Gastrocnemius medialis (tissue), 4 donors: ENCODE measurements around the gene LPAR3. TPM values are rescaled to one million over a fixed set of nuclear protein-coding genes. Genes with fewer than 3 reads are reported as not detected.

Experiments used
- ATAC-seq, 2 donors: fragments of 150-250 bp; one replicate each; pipeline ENCODE4 v1.9.1; 2016
- DNase-seq, 2 donors: peaks; one replicate each; pipeline ENCODE4 v3.0.0-alpha.2; 2019
- H3K27ac ChIP-seq, 4 donors: fragments of 200-600 bp; sonication (generic); 1 replicate in 1 of 4; 2 replicates in 3 of 4; pipeline ENCODE4 v1.5.1; 2016 to 2018; ENCODE audit warnings: mild to moderate bottlenecking in 2 of 4, moderate library complexity in 1 of 4
- H3K27me3 ChIP-seq, 3 donors: fragments of 200-600 bp; sonication (generic) in 2 of 3; 1 replicate in 1 of 3; 2 replicates in 2 of 3; pipeline versions ENCODE4 v1.5.1 to v1.6.0; 2016 to 2019; ENCODE audit warnings: mild to moderate bottlenecking in 1 of 3, moderate library complexity in 1 of 3
- H3K36me3 ChIP-seq, 2 donors: fragments of 200-600 bp; sonication (generic) in 1 of 2; one replicate each; pipeline ENCODE4 v1.5.1; 2017 to 2018
- H3K4me1 ChIP-seq, 2 donors: fragments of 200-600 bp; sonication (generic) in 1 of 2; one replicate each; pipeline ENCODE4 v1.5.1; 2016 to 2017; ENCODE audit warnings: mild to moderate bottlenecking in 2 of 2
- H3K4me3 ChIP-seq, 4 donors: fragments of 200-600 bp; sonication (generic) in 3 of 4; 1 replicate in 1 of 4; 2 replicates in 3 of 4; pipeline ENCODE4 v1.5.1; 2016 to 2019; ENCODE audit warnings: mild to moderate bottlenecking in 2 of 4
- H3K9me3 ChIP-seq, 3 donors: fragments of 200-600 bp; sonication (generic) in 2 of 3; 1 replicate in 1 of 3; 2 replicates in 2 of 3; pipeline ENCODE4 v1.5.1; 2016 to 2019
- POLR2A ChIP-seq, 2 donors: fragments of 450-650 bp; IDR thresholded peaks; one replicate each; pipeline ENCODE4 v1.6.1; 2017; ENCODE audit warnings: antibody characterized with exemption in 2 of 2, mild to moderate bottlenecking in 2 of 2, moderate library complexity in 2 of 2
- in situ Hi-C, 4 donors: fragments of 200-750 bp; cut with MboI; loops; one replicate each; pipeline versions ENCODE4 v1.15.0 to v1.8.0; 2017; ENCODE audit warnings: low sequenced_read_pairs in 4 of 4
- intact Hi-C: fragments of 100-400 bp; cut with DNase I; formaldehyde crosslinking; loops from one replicate; pipeline ENCODE4 v1.15.1; 2023; ENCODE audit warnings: low total_unique reads
- total RNA-seq, 4 donors: library from RNA; depleted of rRNA; stranded (reverse); fragments of >200 nt; gene quantifications; one replicate each; pipeline versions ENCODE4 v1.1.0 to v1.2.3, GENCODE V29; 2016
- TF ChIP-seq, protein P1 (sequence below), 5 experiments: fragments of 450-650 bp in 3 of 5; fragments of 200-600 bp in 2 of 5; sonication (generic) in 2 of 5; IDR thresholded peaks in 4 of 5; conservative IDR thresholded peaks in 1 of 5; 1 replicate in 4 of 5; 2 replicates in 1 of 5; pipeline ENCODE4 v1.5.1; 2016 to 2019; ENCODE audit warnings: antibody characterized with exemption in 5 of 5, mild to moderate bottlenecking in 3 of 5, moderate library complexity in 3 of 5

Gene LPAR3
- total RNA-seq, 4 donors from 2014 or later: not detected

DNA sequence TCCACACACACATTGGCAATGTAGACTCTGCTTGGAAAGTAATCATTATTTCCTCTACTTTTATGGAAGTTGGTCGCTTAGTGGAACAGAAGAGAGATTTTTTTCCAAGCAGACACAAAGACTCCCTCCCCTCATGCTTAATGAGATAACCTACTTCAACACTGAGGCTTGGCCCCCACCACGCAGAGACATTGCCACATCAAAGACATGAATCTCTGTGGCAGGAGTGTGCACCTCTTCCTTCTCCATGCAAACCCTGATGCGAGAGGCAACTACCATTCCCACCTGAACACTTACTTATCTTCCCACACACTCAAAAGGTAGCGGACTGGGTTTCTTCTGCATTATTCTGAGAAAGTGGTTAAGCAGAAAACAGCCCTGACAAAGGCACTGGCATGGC is 37.3 kb upstream of the LPAR3 start:
- TF ChIP-seq POLR2A (IDR thresholded peaks at IDR 0.05): no peak
- TF ChIP-seq, protein P1, sequence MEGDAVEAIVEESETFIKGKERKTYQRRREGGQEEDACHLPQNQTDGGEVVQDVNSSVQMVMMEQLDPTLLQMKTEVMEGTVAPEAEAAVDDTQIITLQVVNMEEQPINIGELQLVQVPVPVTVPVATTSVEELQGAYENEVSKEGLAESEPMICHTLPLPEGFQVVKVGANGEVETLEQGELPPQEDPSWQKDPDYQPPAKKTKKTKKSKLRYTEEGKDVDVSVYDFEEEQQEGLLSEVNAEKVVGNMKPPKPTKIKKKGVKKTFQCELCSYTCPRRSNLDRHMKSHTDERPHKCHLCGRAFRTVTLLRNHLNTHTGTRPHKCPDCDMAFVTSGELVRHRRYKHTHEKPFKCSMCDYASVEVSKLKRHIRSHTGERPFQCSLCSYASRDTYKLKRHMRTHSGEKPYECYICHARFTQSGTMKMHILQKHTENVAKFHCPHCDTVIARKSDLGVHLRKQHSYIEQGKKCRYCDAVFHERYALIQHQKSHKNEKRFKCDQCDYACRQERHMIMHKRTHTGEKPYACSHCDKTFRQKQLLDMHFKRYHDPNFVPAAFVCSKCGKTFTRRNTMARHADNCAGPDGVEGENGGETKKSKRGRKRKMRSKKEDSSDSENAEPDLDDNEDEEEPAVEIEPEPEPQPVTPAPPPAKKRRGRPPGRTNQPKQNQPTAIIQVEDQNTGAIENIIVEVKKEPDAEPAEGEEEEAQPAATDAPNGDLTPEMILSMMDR (IDR thresholded peaks at IDR 0.05 in 4 of 5, conservative IDR thresholded peaks at IDR 0.05 in 1 of 5): no peak
- no peaks in the 10 kb centered on the region for H3K4me1 ChIP-seq
- DNase-seq (no peak), ATAC-seq (no peak)
- H3K36me3 ChIP-seq: no peaks in the 10 kb centered on the region
- no peaks in the 10 kb centered on the region for H3K9me3 ChIP-seq
- no peak overlapping the region for H3K4me3 ChIP-seq
- no peaks in the 10 kb centered on the region for H3K27me3 ChIP-seq
- no peak overlapping the region for H3K27ac ChIP-seq
- in situ Hi-C loops: no loop called here
- intact Hi-C loops: no loop called here

DNA sequence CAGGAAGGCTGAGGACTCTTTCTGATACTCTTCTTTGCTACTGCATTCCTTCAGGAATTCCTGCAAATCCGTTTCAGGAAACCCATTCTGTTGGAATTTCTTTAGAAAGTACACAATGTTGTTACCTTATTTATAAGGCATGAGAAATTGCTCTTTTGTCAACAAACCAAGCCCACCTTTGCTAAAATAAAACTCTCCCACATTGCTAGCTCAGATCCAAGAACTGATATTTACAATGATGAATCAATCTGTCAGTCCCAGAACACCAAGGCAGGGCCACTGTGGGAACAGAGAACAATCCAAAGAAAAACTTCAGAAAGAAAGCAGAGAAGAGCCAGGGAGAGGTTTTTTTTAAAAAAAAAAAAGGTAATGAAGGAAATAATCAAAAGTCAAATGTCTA is 36.6 kb upstream of the LPAR3 start:
- no peaks in the 10 kb centered on the region for H3K27me3 ChIP-seq
- DNase-seq (no peak), ATAC-seq (no peak)
- no peak overlapping the region for H3K4me3 ChIP-seq
- H3K4me1 ChIP-seq: no peaks in the 10 kb centered on the region
- no peak overlapping the region for H3K27ac ChIP-seq
- intact Hi-C loops: no loop called here
- H3K36me3 ChIP-seq: no peaks in the 10 kb centered on the region
- no peaks in the 10 kb centered on the region for H3K9me3 ChIP-seq
- in situ Hi-C loops: no loop called here
- TF ChIP-seq, protein P1 (IDR thresholded peaks at IDR 0.05 in 4 of 5, conservative IDR thresholded peaks at IDR 0.05 in 1 of 5): no peak
- no peak for TF ChIP-seq POLR2A (IDR thresholded peaks at IDR 0.05)

DNA sequence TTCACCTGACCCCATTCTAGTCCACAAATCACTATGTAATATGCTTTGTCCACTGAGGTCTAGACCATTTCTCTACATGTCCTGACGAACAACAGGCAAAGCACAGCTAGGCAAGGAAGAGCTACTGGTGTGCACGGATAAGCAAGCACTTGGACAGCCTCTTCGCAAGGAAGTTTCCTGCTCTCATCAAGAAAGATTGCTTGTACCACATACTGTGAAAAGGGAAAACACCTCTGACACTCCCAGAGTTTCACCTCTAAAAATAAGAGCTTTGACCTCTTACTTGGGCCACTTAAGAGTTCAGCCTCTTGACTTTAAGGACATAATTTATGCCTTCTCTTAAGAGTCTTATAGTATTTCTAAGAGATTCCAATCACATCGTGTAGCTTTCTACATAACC is 36.0 kb upstream of the LPAR3 start:
- no peaks in the 10 kb centered on the region for H3K9me3 ChIP-seq
- no peaks in the 10 kb centered on the region for H3K36me3 ChIP-seq
- intact Hi-C loops: no loop called here
- TF ChIP-seq, protein P1 (IDR thresholded peaks at IDR 0.05 in 4 of 5, conservative IDR thresholded peaks at IDR 0.05 in 1 of 5): no peak
- TF ChIP-seq POLR2A (IDR thresholded peaks at IDR 0.05): no peak
- in situ Hi-C loops: no loop called here
- ATAC-seq (no peak), DNase-seq (no peak)
- no peak overlapping the region for H3K27ac ChIP-seq
- no peak overlapping the region for H3K4me3 ChIP-seq
- no peaks in the 10 kb centered on the region for H3K4me1 ChIP-seq
- no peaks in the 10 kb centered on the region for H3K27me3 ChIP-seq

GRCh38 chr1:84923317-84923716 is 30.3 kb upstream of the LPAR3 start:
- Histone ChIP-seq H3K36me3 (no peaks in the 10 kb centered on the region), H3K4me1 (no peaks in the 10 kb centered on the region), H3K4me3 (no peak overlapping the region), H3K27me3 (no peaks in the 10 kb centered on the region), H3K27ac (no peak overlapping the region), H3K9me3 (no peaks in the 10 kb centered on the region)
- ATAC-seq (no peak), DNase-seq (no peak)
- intact Hi-C loops: no loop called here
- TF ChIP-seq, protein P1 (IDR thresholded peaks at IDR 0.05 in 4 of 5, conservative IDR thresholded peaks at IDR 0.05 in 1 of 5): no peak
- no peak for TF ChIP-seq POLR2A (IDR thresholded peaks at IDR 0.05)
- in situ Hi-C loops: no loop called here

DNA sequence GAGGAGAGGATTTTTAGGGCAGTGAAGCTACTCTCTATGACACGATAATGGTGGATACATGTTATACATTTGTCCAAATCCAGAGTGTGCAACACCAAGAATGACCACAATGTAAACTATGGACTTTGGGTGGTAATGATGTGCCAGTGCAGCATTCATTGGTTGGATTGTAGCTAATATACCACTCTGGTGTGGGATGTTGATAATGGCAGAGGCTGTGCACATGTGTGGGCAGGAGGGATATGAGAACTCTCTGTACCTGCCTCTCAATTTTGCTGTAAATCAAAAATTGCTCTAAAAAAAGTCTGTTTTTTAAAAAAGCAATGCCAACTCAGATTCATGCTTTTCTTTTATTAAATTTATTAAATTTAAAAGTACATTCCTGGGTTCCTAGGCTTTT is 27.2 kb upstream of the LPAR3 start:
- no peak for TF ChIP-seq POLR2A (IDR thresholded peaks at IDR 0.05)
- TF ChIP-seq, protein P1 (IDR thresholded peaks at IDR 0.05 in 4 of 5, conservative IDR thresholded peaks at IDR 0.05 in 1 of 5): no peak
- intact Hi-C loops (no loop called here), in situ Hi-C loops (no loop called here)
- ATAC-seq: no peak
- Histone ChIP-seq H3K27me3 (no peaks in the 10 kb centered on the region), H3K36me3 (no peaks in the 10 kb centered on the region), H3K27ac (no peak overlapping the region), H3K4me3 (no peak overlapping the region), H3K9me3 (no peaks in the 10 kb centered on the region), H3K4me1 (no peaks in the 10 kb centered on the region)
- no peak for DNase-seq
